ENCODE results near the gene FAM78A.

DNA sequence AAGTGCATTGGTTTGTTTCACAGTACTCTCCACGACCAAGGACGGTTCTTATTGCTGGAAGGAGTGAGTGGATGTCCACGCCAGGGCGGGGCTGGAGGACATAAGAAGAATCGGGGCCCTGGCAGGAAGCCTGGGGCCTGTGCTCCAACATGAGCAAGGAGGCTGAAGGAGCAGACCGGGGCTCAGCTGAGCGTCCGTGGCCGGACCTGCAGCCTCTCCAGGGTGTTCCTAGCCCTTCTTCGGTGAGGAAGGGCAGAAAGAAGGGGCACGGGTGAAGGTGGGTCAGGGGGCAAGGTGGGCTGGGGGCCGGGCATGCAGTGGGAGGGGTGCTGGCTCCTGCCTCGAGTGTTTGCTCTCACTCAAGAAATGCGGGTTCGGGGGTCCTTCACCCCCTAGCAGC lies 18.1 kb downstream of the FAM78A start:
- TF ChIP-seq EP300 (conservative IDR thresholded peaks at IDR 0.05; ENCODE audit: poor library complexity, severe bottlenecking) (no peak), TAF1 (IDR thresholded peaks at IDR 0.05; ENCODE audit: low read depth) (no peak), POLR2AphosphoS5 (IDR thresholded peaks at IDR 0.05) (no peak), RAD21 (conservative IDR thresholded peaks at IDR 0.05) (no peak), SMC3 (conservative IDR thresholded peaks at IDR 0.05; ENCODE audit: poor library complexity) (no peak), EZH2 (IDR thresholded peaks at IDR 0.05; ENCODE audit: borderline replicate concordance, insufficient read depth, low read length, poor library complexity, severe bottlenecking) (no peak), MXI1 (conservative IDR thresholded peaks at IDR 0.05; ENCODE audit: poor library complexity, severe bottlenecking) (no peak)
- TF ChIP-seq, protein P1, sequence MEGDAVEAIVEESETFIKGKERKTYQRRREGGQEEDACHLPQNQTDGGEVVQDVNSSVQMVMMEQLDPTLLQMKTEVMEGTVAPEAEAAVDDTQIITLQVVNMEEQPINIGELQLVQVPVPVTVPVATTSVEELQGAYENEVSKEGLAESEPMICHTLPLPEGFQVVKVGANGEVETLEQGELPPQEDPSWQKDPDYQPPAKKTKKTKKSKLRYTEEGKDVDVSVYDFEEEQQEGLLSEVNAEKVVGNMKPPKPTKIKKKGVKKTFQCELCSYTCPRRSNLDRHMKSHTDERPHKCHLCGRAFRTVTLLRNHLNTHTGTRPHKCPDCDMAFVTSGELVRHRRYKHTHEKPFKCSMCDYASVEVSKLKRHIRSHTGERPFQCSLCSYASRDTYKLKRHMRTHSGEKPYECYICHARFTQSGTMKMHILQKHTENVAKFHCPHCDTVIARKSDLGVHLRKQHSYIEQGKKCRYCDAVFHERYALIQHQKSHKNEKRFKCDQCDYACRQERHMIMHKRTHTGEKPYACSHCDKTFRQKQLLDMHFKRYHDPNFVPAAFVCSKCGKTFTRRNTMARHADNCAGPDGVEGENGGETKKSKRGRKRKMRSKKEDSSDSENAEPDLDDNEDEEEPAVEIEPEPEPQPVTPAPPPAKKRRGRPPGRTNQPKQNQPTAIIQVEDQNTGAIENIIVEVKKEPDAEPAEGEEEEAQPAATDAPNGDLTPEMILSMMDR (IDR thresholded peaks at IDR 0.05; ENCODE audit: poor library complexity, severe bottlenecking), result no peak
- TF ChIP-seq, protein P2, sequence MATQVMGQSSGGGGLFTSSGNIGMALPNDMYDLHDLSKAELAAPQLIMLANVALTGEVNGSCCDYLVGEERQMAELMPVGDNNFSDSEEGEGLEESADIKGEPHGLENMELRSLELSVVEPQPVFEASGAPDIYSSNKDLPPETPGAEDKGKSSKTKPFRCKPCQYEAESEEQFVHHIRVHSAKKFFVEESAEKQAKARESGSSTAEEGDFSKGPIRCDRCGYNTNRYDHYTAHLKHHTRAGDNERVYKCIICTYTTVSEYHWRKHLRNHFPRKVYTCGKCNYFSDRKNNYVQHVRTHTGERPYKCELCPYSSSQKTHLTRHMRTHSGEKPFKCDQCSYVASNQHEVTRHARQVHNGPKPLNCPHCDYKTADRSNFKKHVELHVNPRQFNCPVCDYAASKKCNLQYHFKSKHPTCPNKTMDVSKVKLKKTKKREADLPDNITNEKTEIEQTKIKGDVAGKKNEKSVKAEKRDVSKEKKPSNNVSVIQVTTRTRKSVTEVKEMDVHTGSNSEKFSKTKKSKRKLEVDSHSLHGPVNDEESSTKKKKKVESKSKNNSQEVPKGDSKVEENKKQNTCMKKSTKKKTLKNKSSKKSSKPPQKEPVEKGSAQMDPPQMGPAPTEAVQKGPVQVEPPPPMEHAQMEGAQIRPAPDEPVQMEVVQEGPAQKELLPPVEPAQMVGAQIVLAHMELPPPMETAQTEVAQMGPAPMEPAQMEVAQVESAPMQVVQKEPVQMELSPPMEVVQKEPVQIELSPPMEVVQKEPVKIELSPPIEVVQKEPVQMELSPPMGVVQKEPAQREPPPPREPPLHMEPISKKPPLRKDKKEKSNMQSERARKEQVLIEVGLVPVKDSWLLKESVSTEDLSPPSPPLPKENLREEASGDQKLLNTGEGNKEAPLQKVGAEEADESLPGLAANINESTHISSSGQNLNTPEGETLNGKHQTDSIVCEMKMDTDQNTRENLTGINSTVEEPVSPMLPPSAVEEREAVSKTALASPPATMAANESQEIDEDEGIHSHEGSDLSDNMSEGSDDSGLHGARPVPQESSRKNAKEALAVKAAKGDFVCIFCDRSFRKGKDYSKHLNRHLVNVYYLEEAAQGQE (IDR thresholded peaks at IDR 0.05; ENCODE audit: borderline replicate concordance), result no peak
